Measurements from ENCODE around the gene SDK2. TPM values are rescaled to one million over a fixed set of nuclear protein-coding genes. Genes with fewer than 3 reads are reported as not detected.

Gene SDK2
- polyA plus RNA-seq, 1 of the 3 experiments (the other 2 are of a cell fraction) = 0.02 TPM

GRCh38 chr17:73541561-73541981 is 102.7 kb downstream of the SDK2 start:
- Histone ChIP-seq H3K79me2 (ENCODE audit: insufficient read depth) (no peaks in the 10 kb centered on the region), H2AFZ (ENCODE audit: low read depth) (no peak overlapping the region), H3K4me2 (no peak overlapping the region), H3K9ac (no peak overlapping the region), H3K4me1 (ENCODE audit: control insufficient read depth in 1 of 2, insufficient read depth in 2 of 2, low read depth in 1 of 2, low read length in 1 of 2) (peaks cover 0 to 46% of the 10 kb centered on the region in 2 experiments; a peak in 1 of 4 replicates), H3K27ac (ENCODE audit: low read depth in 2 of 2, low read length in 1 of 2) (no peak overlapping the region), H4K20me1 (ENCODE audit: insufficient read depth) (no peaks in the 10 kb centered on the region), H3K4me3 (ENCODE audit: low read depth in 2 of 2, low read length in 1 of 2) (no peak overlapping the region), H3K27me3 (ENCODE audit: insufficient read depth) (no peaks in the 10 kb centered on the region), H3K36me3 (replicated peaks in 1 of 2; ENCODE audit: control insufficient read depth in 1 of 2, insufficient read depth in 2 of 2, low read length in 1 of 2) (no peaks in the 10 kb centered on the region), H3F3A (replicated peaks; ENCODE audit: insufficient read depth) (no peaks in the 10 kb centered on the region), H3K9me3 (no peaks in the 10 kb centered on the region), H3K9me2 (no peaks in the 10 kb centered on the region)
- ChIA-PET POLR2A (no interaction called here), CTCF (interaction anchor here (0.9 to 5.4 kb wide), 6 partner anchors 10 to 114 kb away, joined by 3 to 28 read pairs (median 4); no protein-coding TSS in a partner anchor)
- 70% methylated on average over 16 of the region's 16 CpGs for WGBS (ENCODE audit: low lambda C conversion rate)
- no peak for DNase-seq
- TF ChIP-seq NRF1 (IDR thresholded peaks at IDR 0.05; ENCODE audit: low read depth, low read length) = no peak
- TF ChIP-seq GATA2 (CRISPR knock-in tag; IDR thresholded peaks at IDR 0.05) = no peak
- no peak for TF ChIP-seq EZH2phosphoT487 (IDR thresholded peaks at IDR 0.05; ENCODE audit: borderline replicate concordance, low read depth)
- no peak for TF ChIP-seq RCOR1 (IDR thresholded peaks at IDR 0.05; ENCODE audit: low read length)
- TF ChIP-seq, protein P1, sequence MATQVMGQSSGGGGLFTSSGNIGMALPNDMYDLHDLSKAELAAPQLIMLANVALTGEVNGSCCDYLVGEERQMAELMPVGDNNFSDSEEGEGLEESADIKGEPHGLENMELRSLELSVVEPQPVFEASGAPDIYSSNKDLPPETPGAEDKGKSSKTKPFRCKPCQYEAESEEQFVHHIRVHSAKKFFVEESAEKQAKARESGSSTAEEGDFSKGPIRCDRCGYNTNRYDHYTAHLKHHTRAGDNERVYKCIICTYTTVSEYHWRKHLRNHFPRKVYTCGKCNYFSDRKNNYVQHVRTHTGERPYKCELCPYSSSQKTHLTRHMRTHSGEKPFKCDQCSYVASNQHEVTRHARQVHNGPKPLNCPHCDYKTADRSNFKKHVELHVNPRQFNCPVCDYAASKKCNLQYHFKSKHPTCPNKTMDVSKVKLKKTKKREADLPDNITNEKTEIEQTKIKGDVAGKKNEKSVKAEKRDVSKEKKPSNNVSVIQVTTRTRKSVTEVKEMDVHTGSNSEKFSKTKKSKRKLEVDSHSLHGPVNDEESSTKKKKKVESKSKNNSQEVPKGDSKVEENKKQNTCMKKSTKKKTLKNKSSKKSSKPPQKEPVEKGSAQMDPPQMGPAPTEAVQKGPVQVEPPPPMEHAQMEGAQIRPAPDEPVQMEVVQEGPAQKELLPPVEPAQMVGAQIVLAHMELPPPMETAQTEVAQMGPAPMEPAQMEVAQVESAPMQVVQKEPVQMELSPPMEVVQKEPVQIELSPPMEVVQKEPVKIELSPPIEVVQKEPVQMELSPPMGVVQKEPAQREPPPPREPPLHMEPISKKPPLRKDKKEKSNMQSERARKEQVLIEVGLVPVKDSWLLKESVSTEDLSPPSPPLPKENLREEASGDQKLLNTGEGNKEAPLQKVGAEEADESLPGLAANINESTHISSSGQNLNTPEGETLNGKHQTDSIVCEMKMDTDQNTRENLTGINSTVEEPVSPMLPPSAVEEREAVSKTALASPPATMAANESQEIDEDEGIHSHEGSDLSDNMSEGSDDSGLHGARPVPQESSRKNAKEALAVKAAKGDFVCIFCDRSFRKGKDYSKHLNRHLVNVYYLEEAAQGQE (IDR thresholded peaks at IDR 0.05; ENCODE audit: low read depth, low read length) = no peak
- TF ChIP-seq RAD21 (IDR thresholded peaks at IDR 0.05; ENCODE audit: low read length) = no peak
- no peak for TF ChIP-seq YY1 (IDR thresholded peaks at IDR 0.05; ENCODE audit: low read depth)

DNA sequence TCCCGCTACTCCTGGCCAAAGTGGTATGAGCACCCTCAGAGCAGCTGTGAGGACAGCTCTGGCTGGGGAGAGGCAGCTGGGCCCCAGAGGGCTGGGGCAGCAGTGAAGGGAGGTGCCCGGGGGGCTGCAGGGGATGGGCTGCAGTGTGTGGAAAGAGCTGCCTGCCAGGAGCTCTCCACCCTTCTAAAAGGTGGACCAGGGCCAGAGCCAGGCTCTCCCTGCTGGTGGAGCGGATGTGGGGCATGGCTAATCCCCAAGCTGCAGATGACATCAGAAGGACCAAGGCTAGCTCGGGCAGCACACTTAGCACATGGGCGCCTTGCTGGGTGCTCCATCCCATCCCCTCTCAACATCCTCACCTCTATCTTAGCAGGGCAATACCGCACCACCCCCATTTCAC is 103.1 kb downstream of the SDK2 start:
- WGBS (ENCODE audit: low lambda C conversion rate) = 43% methylated on average over 6 of the region's 6 CpGs
- peaks cover 0 to 44% of the 10 kb centered on the region in 2 experiments; a peak in 1 of 4 replicates for H3K4me1 ChIP-seq (ENCODE audit: control insufficient read depth in 1 of 2, insufficient read depth in 2 of 2, low read depth in 1 of 2, low read length in 1 of 2)
- no peak overlapping the region for H3K27ac ChIP-seq (ENCODE audit: low read depth in 2 of 2, low read length in 1 of 2)
- H3K27me3 ChIP-seq (ENCODE audit: insufficient read depth) = no peaks in the 10 kb centered on the region
- H2AFZ ChIP-seq (ENCODE audit: low read depth) = no peak overlapping the region
- ChIA-PET CTCF (interaction anchor here (0.6 to 5.4 kb wide), 8 partner anchors 10 to 114 kb away, joined by 3 to 28 read pairs (median 3); no protein-coding TSS in a partner anchor), POLR2A (no interaction called here)
- H3K9ac ChIP-seq = no peak overlapping the region
- no peaks in the 10 kb centered on the region for H3K9me2 ChIP-seq
- H3K36me3 ChIP-seq (replicated peaks in 1 of 2; ENCODE audit: control insufficient read depth in 1 of 2, insufficient read depth in 2 of 2, low read length in 1 of 2) = no peaks in the 10 kb centered on the region
- no peaks in the 10 kb centered on the region for H3F3A ChIP-seq (replicated peaks; ENCODE audit: insufficient read depth)
- no peaks in the 10 kb centered on the region for H3K79me2 ChIP-seq (ENCODE audit: insufficient read depth)
- H4K20me1 ChIP-seq (ENCODE audit: insufficient read depth) = no peaks in the 10 kb centered on the region
- DNase-seq = no peak
- H3K4me3 ChIP-seq (ENCODE audit: low read depth in 2 of 2, low read length in 1 of 2) = no peak overlapping the region
- H3K9me3 ChIP-seq = no peaks in the 10 kb centered on the region
- H3K4me2 ChIP-seq = no peak overlapping the region
- TF ChIP-seq FOSL2 (IDR thresholded peaks at IDR 0.05; ENCODE audit: borderline replicate concordance, low read depth) = no peak
- TF ChIP-seq TEAD4 (IDR thresholded peaks at IDR 0.05; ENCODE audit: borderline replicate concordance, insufficient read depth) = no peak
- TF ChIP-seq SMC3 (IDR thresholded peaks at IDR 0.05; ENCODE audit: low read depth, low read length) = no peak
- no peak for TF ChIP-seq USF2 (IDR thresholded peaks at IDR 0.05; ENCODE audit: borderline replicate concordance, low read depth, low read length)
- TF ChIP-seq TCF12 (IDR thresholded peaks at IDR 0.05) = no peak
- no peak for TF ChIP-seq GABPA (IDR thresholded peaks at IDR 0.05; ENCODE audit: low read depth)
- TF ChIP-seq MXI1 (IDR thresholded peaks at IDR 0.05; ENCODE audit: low read depth, low read length) = no peak
- TF ChIP-seq, protein P2, sequence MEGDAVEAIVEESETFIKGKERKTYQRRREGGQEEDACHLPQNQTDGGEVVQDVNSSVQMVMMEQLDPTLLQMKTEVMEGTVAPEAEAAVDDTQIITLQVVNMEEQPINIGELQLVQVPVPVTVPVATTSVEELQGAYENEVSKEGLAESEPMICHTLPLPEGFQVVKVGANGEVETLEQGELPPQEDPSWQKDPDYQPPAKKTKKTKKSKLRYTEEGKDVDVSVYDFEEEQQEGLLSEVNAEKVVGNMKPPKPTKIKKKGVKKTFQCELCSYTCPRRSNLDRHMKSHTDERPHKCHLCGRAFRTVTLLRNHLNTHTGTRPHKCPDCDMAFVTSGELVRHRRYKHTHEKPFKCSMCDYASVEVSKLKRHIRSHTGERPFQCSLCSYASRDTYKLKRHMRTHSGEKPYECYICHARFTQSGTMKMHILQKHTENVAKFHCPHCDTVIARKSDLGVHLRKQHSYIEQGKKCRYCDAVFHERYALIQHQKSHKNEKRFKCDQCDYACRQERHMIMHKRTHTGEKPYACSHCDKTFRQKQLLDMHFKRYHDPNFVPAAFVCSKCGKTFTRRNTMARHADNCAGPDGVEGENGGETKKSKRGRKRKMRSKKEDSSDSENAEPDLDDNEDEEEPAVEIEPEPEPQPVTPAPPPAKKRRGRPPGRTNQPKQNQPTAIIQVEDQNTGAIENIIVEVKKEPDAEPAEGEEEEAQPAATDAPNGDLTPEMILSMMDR (IDR thresholded peaks at IDR 0.05) = no peak
- no peak for TF ChIP-seq ZBTB33 (IDR thresholded peaks at IDR 0.05; ENCODE audit: borderline replicate concordance, low read depth)
- TF ChIP-seq PBX3 (IDR thresholded peaks at IDR 0.05) = no peak
- TF ChIP-seq RFX5 (IDR thresholded peaks at IDR 0.05; ENCODE audit: low read length) = no peak
- no peak for TF ChIP-seq CHD2 (IDR thresholded peaks at IDR 0.05; ENCODE audit: low read length, partially characterized antibody)
